ENCODE measurements around the gene STIM2.

STIM2 gene

GRCh38 chr4:26950446-26950845 lies 89.8 kb downstream of the STIM2 start:
- TF ChIP-seq ZFX (IDR thresholded peaks at IDR 0.05) (no peak), CTCF (conservative IDR thresholded peaks at IDR 0.05) (no peak)
- no peak overlapping the region for H3K27ac ChIP-seq

DNA sequence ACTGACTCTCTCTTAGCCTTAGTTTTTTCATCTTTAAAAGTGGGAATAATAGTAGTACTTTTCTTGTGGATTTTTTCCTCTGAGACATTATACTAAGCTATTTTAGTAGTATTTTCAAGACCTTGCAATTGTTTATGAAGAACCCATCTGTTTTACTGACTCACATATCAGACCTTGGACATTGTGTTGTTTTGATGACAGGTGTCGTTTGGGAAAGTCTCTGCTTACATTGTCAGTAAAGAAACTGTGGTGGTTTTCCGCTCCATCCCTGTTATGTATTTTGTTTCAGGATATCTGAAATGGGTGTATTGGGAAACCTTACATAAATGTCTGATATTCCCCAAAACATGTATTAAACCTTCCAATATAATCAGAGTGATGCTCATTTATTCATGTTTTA lies 92.2 kb downstream of the STIM2 start:
- TF ChIP-seq ZFX (IDR thresholded peaks at IDR 0.05), result no peak
- no peak for TF ChIP-seq CTCF (conservative IDR thresholded peaks at IDR 0.05)
- no peak overlapping the region for H3K27ac ChIP-seq

DNA sequence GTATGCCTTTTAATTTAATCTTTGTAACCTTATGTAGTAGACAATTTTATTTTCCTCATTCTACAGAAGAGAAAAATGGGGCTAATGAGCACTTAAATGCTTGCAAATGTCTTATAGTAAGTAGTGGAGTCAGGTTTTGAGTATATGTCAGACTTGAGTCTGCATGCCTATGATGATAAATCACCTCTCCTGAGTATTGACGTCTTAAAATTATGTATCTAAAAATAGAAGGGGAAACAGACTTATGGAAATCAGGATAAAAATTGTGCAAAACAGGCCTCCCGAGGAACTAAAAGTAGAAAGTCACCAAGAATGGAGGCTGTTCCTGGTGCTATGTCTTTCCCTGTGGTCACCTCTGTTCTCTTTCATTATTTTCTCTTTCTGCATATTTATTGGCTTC lies 92.7 kb downstream of the STIM2 start:
- TF ChIP-seq ZFX (IDR thresholded peaks at IDR 0.05), result no peak
- no peak for TF ChIP-seq CTCF (conservative IDR thresholded peaks at IDR 0.05)
- no peak overlapping the region for H3K27ac ChIP-seq

DNA sequence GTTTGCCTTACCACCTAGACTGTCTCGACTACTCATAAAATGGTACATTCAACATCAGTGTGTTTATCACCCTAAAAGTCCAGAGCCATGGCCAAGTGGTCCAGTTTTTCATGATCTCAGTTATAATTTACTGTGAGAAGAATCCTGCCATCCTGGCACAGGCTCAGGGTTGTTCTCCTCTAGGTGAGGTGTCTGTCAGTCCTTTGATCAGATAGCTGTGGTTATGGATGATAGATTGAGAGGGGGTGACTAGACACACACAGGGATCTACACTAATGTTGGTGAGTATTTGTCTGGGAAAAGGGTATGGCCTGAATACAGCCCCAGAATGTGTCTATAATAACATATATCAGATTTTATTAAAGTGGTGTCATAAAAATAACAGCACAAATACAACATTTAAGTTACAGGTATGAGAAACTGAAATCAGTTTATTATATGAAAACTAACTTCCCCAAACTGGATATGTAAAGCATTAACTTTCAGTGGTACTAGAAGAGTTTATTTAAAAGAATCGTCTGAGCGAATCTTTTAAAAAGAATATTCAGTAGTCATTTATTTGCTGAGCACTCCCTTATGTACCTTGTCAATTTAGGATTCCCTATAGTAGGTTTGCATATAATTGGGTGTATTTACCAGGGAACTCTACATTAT lies 93.3 kb downstream of the STIM2 start:
- no peak for TF ChIP-seq CTCF (conservative IDR thresholded peaks at IDR 0.05)
- TF ChIP-seq ZFX (IDR thresholded peaks at IDR 0.05), result no peak
- H3K27ac ChIP-seq, result no peak overlapping the region

GRCh38 chr4:26955241-26955640 lies 94.6 kb downstream of the STIM2 start:
- TF ChIP-seq ZFX (IDR thresholded peaks at IDR 0.05) (no peak), CTCF (conservative IDR thresholded peaks at IDR 0.05) (no peak)
- no peak overlapping the region for H3K27ac ChIP-seq

DNA sequence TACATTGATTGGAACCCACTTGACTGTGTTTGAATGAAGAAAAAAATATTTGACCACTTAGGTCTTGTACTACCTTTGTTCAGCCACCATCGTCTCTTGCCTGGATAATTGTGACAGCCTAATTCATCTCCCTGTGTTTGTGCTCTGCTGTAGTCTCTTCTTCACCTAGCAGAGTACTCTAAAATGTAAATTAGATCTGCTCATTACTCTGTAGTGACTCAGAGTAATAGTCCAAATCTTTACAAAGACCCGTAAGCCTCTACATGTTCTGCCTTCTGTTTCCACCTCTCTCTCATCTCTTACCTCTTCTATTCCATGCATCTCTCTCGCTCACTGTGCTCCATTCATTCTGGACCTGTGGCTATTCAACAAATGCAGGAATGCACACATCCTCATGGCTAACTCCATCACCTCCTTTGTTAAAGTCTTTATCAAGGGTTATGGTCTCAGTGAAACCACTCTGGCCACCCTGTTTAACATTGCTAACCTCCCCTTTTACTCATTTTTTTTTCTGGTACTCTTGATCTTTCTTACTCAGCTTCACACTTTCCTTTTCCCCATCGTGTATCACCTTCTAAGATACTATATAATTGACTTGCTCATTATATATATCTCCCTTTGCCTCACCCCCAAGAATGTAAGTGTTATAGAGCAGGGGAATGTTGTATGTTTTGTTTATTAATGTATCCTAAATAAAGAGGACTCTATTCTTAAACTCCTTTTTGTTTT lies 98.4 kb downstream of the STIM2 start:
- TF ChIP-seq CTCF (conservative IDR thresholded peaks at IDR 0.05) (no peak), ZFX (IDR thresholded peaks at IDR 0.05) (no peak)
- no peak overlapping the region for H3K27ac ChIP-seq

DNA sequence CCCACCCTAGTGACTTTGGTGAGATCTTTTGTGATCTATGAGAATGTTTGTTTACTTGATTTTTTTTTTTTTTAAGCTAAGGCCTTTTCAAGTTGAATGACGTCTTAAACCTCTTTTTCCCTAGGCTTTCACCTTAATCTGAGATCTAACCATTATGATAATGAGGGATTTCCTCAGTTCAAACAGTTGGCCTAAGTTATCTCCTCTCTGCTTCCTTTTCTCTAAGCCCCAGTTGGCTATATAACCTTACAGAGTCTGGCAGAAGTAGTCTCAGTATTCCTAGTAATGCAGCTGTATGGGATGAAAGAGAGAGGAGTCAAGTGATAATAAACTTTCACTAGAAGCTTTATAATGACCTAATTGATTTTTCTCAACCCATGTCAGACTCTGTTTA lies 99.0 kb downstream of the STIM2 start:
- no peak for TF ChIP-seq ZFX (IDR thresholded peaks at IDR 0.05)
- TF ChIP-seq CTCF (conservative IDR thresholded peaks at IDR 0.05), result no peak
- no peak overlapping the region for H3K27ac ChIP-seq

All from C4-2B (cell line).